ENCODE measurements around the gene CHAT. TPM values are rescaled to one million over a fixed set of nuclear protein-coding genes. Genes with fewer than 3 reads are reported as not detected.

Gene CHAT
- total RNA-seq, 2 experiments from 2014 or later: not detected

GRCh38 chr10:49620286-49620810 is 6.5 kb downstream of the CHAT start:
- Histone ChIP-seq H3K27ac (ENCODE audit: low read depth, low read length, poor library complexity, severe bottlenecking) (no peak overlapping the region), H3K4me1 (ENCODE audit: insufficient read depth, low read length, poor library complexity, severe bottlenecking) (no peaks in the 10 kb centered on the region), H3K79me2 (ENCODE audit: insufficient read depth, low read depth, low read length) (no peaks in the 10 kb centered on the region), H3K4me2 (ENCODE audit: low read length) (no peak overlapping the region), H3K9me2 (ENCODE audit: insufficient read depth, low read length) (no peaks in the 10 kb centered on the region), H2AFZ (ENCODE audit: low read length) (no peak overlapping the region), H3K9me3 (ENCODE audit: low read length) (no peaks in the 10 kb centered on the region), H3K36me3 (ENCODE audit: insufficient read depth, low read length) (no peaks in the 10 kb centered on the region), H3K4me3 (ENCODE audit: low read depth, low read length, poor library complexity, severe bottlenecking) (no peak overlapping the region), H4K20me1 (ENCODE audit: insufficient read depth, low read length) (no peaks in the 10 kb centered on the region)
- BruUV-seq (replicated peaks): no TSS peak
- no peak for TF ChIP-seq CTCF (conservative IDR thresholded peaks at IDR 0.05; ENCODE audit: low read length)
- no peak for TF ChIP-seq EZH2phosphoT487 (IDR thresholded peaks at IDR 0.05; ENCODE audit: borderline replicate concordance, low read depth, low read length)
- no peak for DNase-seq (ENCODE audit: low spot score)
- intact Hi-C loops (cut with micrococcal nuclease; ENCODE audit: unreplicated experiment): no loop called here
- ChIA-PET CTCF (ENCODE audit: unreplicated experiment) (no interaction called here), POLR2A (no interaction called here)

- Histone ChIP-seq H3K9me2 (ENCODE audit: insufficient read depth, low read length) (no peaks in the 10 kb centered on the region), H3K4me3 (ENCODE audit: low read depth, low read length, poor library complexity, severe bottlenecking) (no peak overlapping the region), H3K4me1 (ENCODE audit: insufficient read depth, low read length, poor library complexity, severe bottlenecking) (no peaks in the 10 kb centered on the region), H3K27ac (ENCODE audit: low read depth, low read length, poor library complexity, severe bottlenecking) (no peak overlapping the region), H3K4me2 (ENCODE audit: low read length) (no peak overlapping the region), H3K79me2 (ENCODE audit: insufficient read depth, low read depth, low read length) (no peaks in the 10 kb centered on the region), H2AFZ (ENCODE audit: low read length) (no peak overlapping the region), H3K9me3 (ENCODE audit: low read length) (no peaks in the 10 kb centered on the region), H4K20me1 (ENCODE audit: insufficient read depth, low read length) (no peaks in the 10 kb centered on the region), H3K36me3 (ENCODE audit: insufficient read depth, low read length) (no peaks in the 10 kb centered on the region)
- intact Hi-C loops (cut with micrococcal nuclease; ENCODE audit: unreplicated experiment): no loop called here
- ChIA-PET CTCF (ENCODE audit: unreplicated experiment) (no interaction called here), POLR2A (interaction anchor here (0.6 kb wide), 1 partner anchor 793 kb away, joined by 3 read pairs; no protein-coding TSS in a partner anchor)
- no peak for TF ChIP-seq CTCF (conservative IDR thresholded peaks at IDR 0.05; ENCODE audit: low read length)
- no peak for TF ChIP-seq EZH2phosphoT487 (IDR thresholded peaks at IDR 0.05; ENCODE audit: borderline replicate concordance, low read depth, low read length)
- BruUV-seq (replicated peaks): no TSS peak
- no peak for DNase-seq (ENCODE audit: low spot score)
Observed at GRCh38 chr10:49620841-49621378, 7.1 kb downstream of the CHAT start.

GRCh38 chr10:49621561-49621960 is 7.7 kb downstream of the CHAT start:
- no peak for TF ChIP-seq EZH2phosphoT487 (IDR thresholded peaks at IDR 0.05; ENCODE audit: borderline replicate concordance, low read depth, low read length)
- TF ChIP-seq CTCF (conservative IDR thresholded peaks at IDR 0.05; ENCODE audit: low read length): no peak
- Histone ChIP-seq H2AFZ (ENCODE audit: low read length) (no peak overlapping the region), H3K4me2 (ENCODE audit: low read length) (no peak overlapping the region), H3K79me2 (ENCODE audit: insufficient read depth, low read depth, low read length) (no peaks in the 10 kb centered on the region), H3K4me1 (ENCODE audit: insufficient read depth, low read length, poor library complexity, severe bottlenecking) (no peaks in the 10 kb centered on the region), H3K9me2 (ENCODE audit: insufficient read depth, low read length) (no peaks in the 10 kb centered on the region), H3K36me3 (ENCODE audit: insufficient read depth, low read length) (no peaks in the 10 kb centered on the region), H3K9me3 (ENCODE audit: low read length) (no peaks in the 10 kb centered on the region), H3K4me3 (ENCODE audit: low read depth, low read length, poor library complexity, severe bottlenecking) (no peak overlapping the region), H4K20me1 (ENCODE audit: insufficient read depth, low read length) (no peaks in the 10 kb centered on the region), H3K27ac (ENCODE audit: low read depth, low read length, poor library complexity, severe bottlenecking) (no peak overlapping the region)
- no TSS peak for BruUV-seq (replicated peaks)
- no peak for DNase-seq (ENCODE audit: low spot score)
- ChIA-PET POLR2A (interaction anchor here (0.6 kb wide), 1 partner anchor 792 kb away, joined by 3 read pairs; no protein-coding TSS in a partner anchor), CTCF (ENCODE audit: unreplicated experiment) (no interaction called here)
- intact Hi-C loops (cut with micrococcal nuclease; ENCODE audit: unreplicated experiment): no loop called here

Data from OCI-LY7 (cell line).